Fibroblast of lung (primary cell): ENCODE data around the gene CDIPT. TPM values are rescaled to one million over a fixed set of nuclear protein-coding genes. Genes with fewer than 3 reads are reported as not detected.

Experiments used
- DNase-seq, 2 donors: peaks; one replicate each; pipeline versions ENCODE4 v3.0.0 to v3.0.0-alpha.2; 2010; ENCODE audit warnings: low read depth in 2 of 2
- H2AFZ ChIP-seq: 2 replicates; pipeline ENCODE4 v1.5.1; 2012; ENCODE audit warnings: low read length, control low read depth, inconsistent platforms
- H3K27ac ChIP-seq: 2 replicates; pipeline ENCODE4 v1.5.1; 2011; ENCODE audit warnings: low read length, control low read depth; ENCODE audit not compliant: insufficient read depth
- H3K27me3 ChIP-seq: 2 replicates; pipeline ENCODE4 v1.5.1; 2011; ENCODE audit warnings: mild to moderate bottlenecking, low read length; ENCODE audit not compliant: control insufficient read depth, insufficient read depth
- H3K36me3 ChIP-seq: 2 replicates; pipeline ENCODE4 v1.5.1; 2011; ENCODE audit warnings: low read length; ENCODE audit not compliant: control insufficient read depth, insufficient read depth
- H3K4me1 ChIP-seq: 2 replicates; pipeline ENCODE4 v1.5.1; 2011; ENCODE audit warnings: low read length; ENCODE audit not compliant: control insufficient read depth, insufficient read depth; ENCODE audit errors: extremely low read depth
- H3K4me2 ChIP-seq: 2 replicates; pipeline ENCODE4 v1.5.1; 2011; ENCODE audit warnings: low read length, control low read depth; ENCODE audit not compliant: insufficient read depth; ENCODE audit errors: extremely low read depth
- H3K4me3 ChIP-seq, 4 experiments: fragments of 200-600 bp in 1 of 4; sonication (generic) in 1 of 4; replicated peaks in 1 of 4; 2 replicates each; pipeline ENCODE4 v1.5.1; 2011 to 2016; ENCODE audit warnings: low read length in 4 of 4, low read depth in 3 of 4, mild to moderate bottlenecking in 3 of 4, control low read depth in 2 of 4, inconsistent platforms in 1 of 4, mixed read lengths in 1 of 4; ENCODE audit not compliant: insufficient read depth in 1 of 4; ENCODE audit errors: control extremely low read depth in 1 of 4
- H3K79me2 ChIP-seq: 2 replicates; pipeline ENCODE4 v1.5.1; 2012; ENCODE audit warnings: mild to moderate bottlenecking, low read length, inconsistent platforms; ENCODE audit not compliant: control insufficient read depth, insufficient read depth
- H3K9ac ChIP-seq: 2 replicates; pipeline ENCODE4 v1.5.1; 2011; ENCODE audit warnings: mild to moderate bottlenecking, low read length, control low read depth; ENCODE audit not compliant: insufficient read depth
- H3K9me3 ChIP-seq: 2 replicates; pipeline ENCODE4 v1.5.1; 2012; ENCODE audit warnings: low read depth, low read length; ENCODE audit not compliant: control insufficient read depth, insufficient read depth
- H4K20me1 ChIP-seq: 2 replicates; pipeline ENCODE4 v1.5.1; 2011; ENCODE audit warnings: low read length; ENCODE audit not compliant: control insufficient read depth, insufficient read depth; ENCODE audit errors: extremely low read depth
- EZH2 ChIP-seq: IDR thresholded peaks from 2 replicates; pipeline ENCODE4 v1.5.1; 2012; ENCODE audit warnings: low read length, control low read depth, mild to moderate bottlenecking; ENCODE audit errors: missing control alignments
- polyA plus RNA-seq, 2 donors: library from polyadenylated mRNA; depleted of rRNA in 1 of 2; stranded (reverse) in 1 of 2; unstranded in 1 of 2; fragments of >200 nt; gene quantifications; 2 replicates each; pipeline ENCODE4 v1.2.1, GENCODE V29; 2011 to 2012; ENCODE audit warnings: missing spikeins in 1 of 2
- total RNA-seq: library from RNA; depleted of rRNA; stranded (reverse); fragments of >200 nt; gene quantifications from 2 replicates; pipeline ENCODE4 v1.2.1, GENCODE V29; 2014
- TF ChIP-seq, protein P1 (sequence below), 2 donors: IDR thresholded peaks in 1 of 2; conservative IDR thresholded peaks in 1 of 2; 1 replicate in 1 of 2; 2 replicates in 1 of 2; pipeline ENCODE4 v1.5.1; 2011 to 2012; ENCODE audit warnings: low read length in 2 of 2, control low read depth in 1 of 2, inconsistent platforms in 1 of 2, low read depth in 1 of 2, mild to moderate bottlenecking in 1 of 2

The CDIPT gene
- total and polyA plus RNA-seq, 2 donors (not counting 1 experiment from before 2014, with no cell fraction given): 84.9 to 99.6 TPM

DNA sequence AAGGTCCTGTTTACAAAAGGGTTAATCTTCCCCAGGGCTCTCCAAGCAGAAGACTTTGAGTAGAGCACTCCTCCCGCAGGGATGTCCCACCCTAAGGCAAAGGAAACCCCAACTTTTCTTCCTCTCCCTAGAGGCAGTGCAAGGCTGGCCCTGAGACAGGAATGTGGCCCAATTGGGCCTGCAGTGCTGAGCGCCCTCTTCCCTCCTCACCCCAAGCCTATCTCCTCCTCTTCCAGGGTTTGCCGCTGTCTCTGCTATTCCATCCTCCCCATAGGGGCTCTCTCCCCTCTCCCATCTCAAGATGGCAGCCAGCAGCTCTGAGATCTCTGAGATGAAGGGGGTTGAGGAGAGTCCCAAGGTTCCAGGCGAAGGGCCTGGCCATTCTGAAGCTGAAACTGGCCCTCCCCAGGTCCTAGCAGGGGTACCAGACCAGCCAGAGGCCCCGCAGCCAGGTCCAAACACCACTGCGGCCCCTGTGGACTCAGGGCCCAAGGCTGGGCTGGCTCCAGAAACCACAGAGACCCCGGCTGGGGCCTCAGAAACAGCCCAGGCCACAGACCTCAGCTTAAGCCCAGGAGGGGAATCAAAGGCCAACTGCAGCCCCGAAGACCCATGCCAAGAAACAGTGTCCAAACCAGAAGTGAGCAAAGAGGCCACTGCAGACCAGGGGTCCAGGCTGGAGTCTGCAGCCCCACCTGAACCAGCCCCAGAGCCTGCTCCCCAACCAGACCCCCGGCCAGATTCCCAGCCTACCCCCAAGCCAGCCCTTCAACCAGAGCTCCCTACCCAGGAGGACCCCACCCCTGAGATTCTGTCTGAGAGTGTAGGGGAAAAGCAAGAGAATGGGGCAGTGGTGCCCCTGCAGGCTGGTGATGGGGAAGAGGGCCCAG, 50.0 kb downstream of the CDIPT start:
- Histone ChIP-seq H4K20me1 (no peaks in the 10 kb centered on the region), H3K4me2 (peak overlapping the region; percentile 93), H3K79me2 (peaks cover 36% of the 10 kb centered on the region), H3K27ac (peak overlapping the region; percentile 78), H3K9me3 (no peaks in the 10 kb centered on the region), H3K9ac (peak overlapping the region; percentile 58), H3K4me1 (peaks cover 47% of the 10 kb centered on the region), H2AFZ (no peak overlapping the region), H3K36me3 (peaks cover 12% of the 10 kb centered on the region), H3K4me3 (peak overlapping the region; percentile 66 to 77 (median 72)), H3K27me3 (no peaks in the 10 kb centered on the region)
- no peak for TF ChIP-seq EZH2
- TF ChIP-seq, protein P1, sequence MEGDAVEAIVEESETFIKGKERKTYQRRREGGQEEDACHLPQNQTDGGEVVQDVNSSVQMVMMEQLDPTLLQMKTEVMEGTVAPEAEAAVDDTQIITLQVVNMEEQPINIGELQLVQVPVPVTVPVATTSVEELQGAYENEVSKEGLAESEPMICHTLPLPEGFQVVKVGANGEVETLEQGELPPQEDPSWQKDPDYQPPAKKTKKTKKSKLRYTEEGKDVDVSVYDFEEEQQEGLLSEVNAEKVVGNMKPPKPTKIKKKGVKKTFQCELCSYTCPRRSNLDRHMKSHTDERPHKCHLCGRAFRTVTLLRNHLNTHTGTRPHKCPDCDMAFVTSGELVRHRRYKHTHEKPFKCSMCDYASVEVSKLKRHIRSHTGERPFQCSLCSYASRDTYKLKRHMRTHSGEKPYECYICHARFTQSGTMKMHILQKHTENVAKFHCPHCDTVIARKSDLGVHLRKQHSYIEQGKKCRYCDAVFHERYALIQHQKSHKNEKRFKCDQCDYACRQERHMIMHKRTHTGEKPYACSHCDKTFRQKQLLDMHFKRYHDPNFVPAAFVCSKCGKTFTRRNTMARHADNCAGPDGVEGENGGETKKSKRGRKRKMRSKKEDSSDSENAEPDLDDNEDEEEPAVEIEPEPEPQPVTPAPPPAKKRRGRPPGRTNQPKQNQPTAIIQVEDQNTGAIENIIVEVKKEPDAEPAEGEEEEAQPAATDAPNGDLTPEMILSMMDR (conservative IDR thresholded peaks at IDR 0.05 in 1 of 2, IDR thresholded peaks at IDR 0.05 in 1 of 2; ENCODE audit: low read depth in 1 of 2, low read length in 2 of 2): no peak
- no peak for DNase-seq

GRCh38 chr16:29811896-29812665, 50.9 kb downstream of the CDIPT start, which contains the start of gene PRRT2:
PRRT2 (plus strand) TSS chr16:29812193; CDS start chr16:29813055, 862 bp downstream.
- H3K4me1 ChIP-seq: peaks cover 45% of the 10 kb centered on the region
- no peaks in the 10 kb centered on the region for H3K27me3 ChIP-seq
- peak within 1 kb of the TSS; percentile 30 for H2AFZ ChIP-seq
- H4K20me1 ChIP-seq: no peaks in the 10 kb centered on the region
- peak within 1 kb of the TSS; percentile 97 for H3K4me2 ChIP-seq
- peak within 1 kb of the TSS; percentile 58 for H3K9ac ChIP-seq
- peak within 1 kb of the TSS; percentile 78 for H3K27ac ChIP-seq
- peaks cover 40% of the 10 kb centered on the region for H3K79me2 ChIP-seq
- peaks cover 12% of the 10 kb centered on the region for H3K36me3 ChIP-seq
- DNase-seq: peak in 1 of 2 donors; percentile 64
- peak within 1 kb of the TSS; percentile 66 to 77 (median 72) for H3K4me3 ChIP-seq
- no peak for TF ChIP-seq EZH2
- TF ChIP-seq, protein P1 (conservative IDR thresholded peaks at IDR 0.05 in 1 of 2, IDR thresholded peaks at IDR 0.05 in 1 of 2; ENCODE audit: low read depth in 1 of 2, low read length in 2 of 2): no peak
- no peaks in the 10 kb centered on the region for H3K9me3 ChIP-seq
